T-helper 2 cell treated with Interferon-gamma antibody and Interleukin-4, amounts not matched to agents 5 μg/mL and 100 μg/mL, for 36 hours (primary cell): ENCODE results near the gene PSME4.

Source experiments
- DNase-seq: peaks from one replicate; pipeline ENCODE4 v3.0.0; 2021; ENCODE audit warnings: low spot score
- H3K27ac Mint-ChIP-seq: one replicate; pipeline ENCODE4 v1.8.0; 2021; ENCODE audit warnings: mild to moderate bottlenecking, mixed read lengths
- H3K27me3 Mint-ChIP-seq: one replicate; pipeline ENCODE4 v1.8.0; 2021; ENCODE audit warnings: low read depth, mixed read lengths
- H3K36me3 Mint-ChIP-seq: one replicate; pipeline ENCODE4 v1.8.0; 2021; ENCODE audit warnings: low read depth, mixed read lengths
- H3K4me1 Mint-ChIP-seq: one replicate; pipeline ENCODE4 v1.8.0; 2021; ENCODE audit warnings: low read depth, mixed read lengths
- H3K4me3 Mint-ChIP-seq: one replicate; pipeline ENCODE4 v1.8.0; 2022; ENCODE audit warnings: mild to moderate bottlenecking, moderate library complexity, mixed read lengths
- H3K9me3 Mint-ChIP-seq: one replicate; pipeline ENCODE4 v1.8.0; 2021; ENCODE audit warnings: mixed read lengths

PSME4 gene

GRCh38 chr2:53886406-53887280, 84.2 kb downstream of the PSME4 start:
- H3K27ac Mint-ChIP-seq: no peak overlapping the region
- no peaks in the 10 kb centered on the region for H3K9me3 Mint-ChIP-seq
- no peak overlapping the region for H3K4me3 Mint-ChIP-seq
- no peaks in the 10 kb centered on the region for H3K27me3 Mint-ChIP-seq
- no peak for DNase-seq
- H3K4me1 Mint-ChIP-seq: peaks cover 21% of the 10 kb centered on the region
- H3K36me3 Mint-ChIP-seq: peaks cover 71% of the 10 kb centered on the region

- Mint-ChIP-seq H3K27ac (no peak overlapping the region), H3K4me3 (no peak overlapping the region), H3K4me1 (peaks cover 21% of the 10 kb centered on the region), H3K36me3 (peaks cover 71% of the 10 kb centered on the region), H3K9me3 (no peaks in the 10 kb centered on the region), H3K27me3 (no peaks in the 10 kb centered on the region)
- DNase-seq: no peak
Observed at GRCh38 chr2:53884883-53885282, 85.9 kb downstream of the PSME4 start.

- Mint-ChIP-seq H3K36me3 (peaks cover 64% of the 10 kb centered on the region), H3K27ac (no peak overlapping the region), H3K4me1 (peaks cover 18% of the 10 kb centered on the region), H3K4me3 (no peak overlapping the region), H3K9me3 (no peaks in the 10 kb centered on the region), H3K27me3 (no peaks in the 10 kb centered on the region)
- no peak for DNase-seq
Observed at GRCh38 chr2:53881986-53882385, 88.8 kb downstream of the PSME4 start.

- H3K27me3 Mint-ChIP-seq: no peaks in the 10 kb centered on the region
- H3K4me1 Mint-ChIP-seq: peaks cover 12% of the 10 kb centered on the region
- H3K4me3 Mint-ChIP-seq: no peak overlapping the region
- H3K36me3 Mint-ChIP-seq: peaks cover 57% of the 10 kb centered on the region
- no peak for DNase-seq
- H3K27ac Mint-ChIP-seq: no peak overlapping the region
- H3K9me3 Mint-ChIP-seq: no peaks in the 10 kb centered on the region
Observed at GRCh38 chr2:53881360-53881759, 89.4 kb downstream of the PSME4 start.

- no peak overlapping the region for H3K27ac Mint-ChIP-seq
- no peak for DNase-seq
- H3K36me3 Mint-ChIP-seq: peaks cover 58% of the 10 kb centered on the region
Observed at GRCh38 chr2:53880756-53881155, 90.0 kb downstream of the PSME4 start.

GRCh38 chr2:53877556-53877955, 93.2 kb downstream of the PSME4 start:
- no peaks in the 10 kb centered on the region for H3K4me1 Mint-ChIP-seq

More at GRCh38 chr2:53880756-53881155, 90.0 kb downstream of the PSME4 start:
- Mint-ChIP-seq H3K4me1 (peaks cover 10% of the 10 kb centered on the region), H3K27me3 (no peaks in the 10 kb centered on the region), H3K9me3 (no peaks in the 10 kb centered on the region), H3K4me3 (no peak overlapping the region)

GRCh38 chr2:53877112-53877511, 93.7 kb downstream of the PSME4 start:
- Mint-ChIP-seq H3K27ac (no peak overlapping the region), H3K9me3 (no peaks in the 10 kb centered on the region), H3K36me3 (peaks cover 42% of the 10 kb centered on the region), H3K4me3 (no peak overlapping the region), H3K4me1 (no peaks in the 10 kb centered on the region), H3K27me3 (no peaks in the 10 kb centered on the region)
- DNase-seq: no peak

More at GRCh38 chr2:53877556-53877955, 93.2 kb downstream of the PSME4 start:
- no peak overlapping the region for H3K27ac Mint-ChIP-seq
- no peaks in the 10 kb centered on the region for H3K27me3 Mint-ChIP-seq
- H3K36me3 Mint-ChIP-seq: peaks cover 47% of the 10 kb centered on the region
- DNase-seq: no peak
- H3K4me3 Mint-ChIP-seq: no peak overlapping the region
- no peaks in the 10 kb centered on the region for H3K9me3 Mint-ChIP-seq

- H3K27me3 Mint-ChIP-seq: no peaks in the 10 kb centered on the region
- no peak overlapping the region for H3K4me3 Mint-ChIP-seq
- no peaks in the 10 kb centered on the region for H3K9me3 Mint-ChIP-seq
- DNase-seq: no peak
- no peaks in the 10 kb centered on the region for H3K4me1 Mint-ChIP-seq
- H3K36me3 Mint-ChIP-seq: peaks cover 32% of the 10 kb centered on the region
- no peak overlapping the region for H3K27ac Mint-ChIP-seq
Observed at GRCh38 chr2:53874401-53874950, 96.3 kb downstream of the PSME4 start.

- no peak overlapping the region for H3K27ac Mint-ChIP-seq
- no peaks in the 10 kb centered on the region for H3K27me3 Mint-ChIP-seq
- H3K4me3 Mint-ChIP-seq: no peak overlapping the region
- DNase-seq: no peak
- H3K9me3 Mint-ChIP-seq: no peaks in the 10 kb centered on the region
- no peaks in the 10 kb centered on the region for H3K4me1 Mint-ChIP-seq
- H3K36me3 Mint-ChIP-seq: peaks cover 37% of the 10 kb centered on the region
Observed at GRCh38 chr2:53867773-53868172, 103.0 kb downstream of the PSME4 start.

GRCh38 chr2:53867169-53867568, 103.6 kb downstream of the PSME4 start:
- Mint-ChIP-seq H3K36me3 (peaks cover 40% of the 10 kb centered on the region), H3K27ac (no peak overlapping the region), H3K4me1 (no peaks in the 10 kb centered on the region), H3K4me3 (no peak overlapping the region), H3K27me3 (no peaks in the 10 kb centered on the region), H3K9me3 (no peaks in the 10 kb centered on the region)
- no peak for DNase-seq

GRCh38 chr2:53865962-53866361, 104.8 kb downstream of the PSME4 start:
- H3K9me3 Mint-ChIP-seq: no peaks in the 10 kb centered on the region
- no peak overlapping the region for H3K4me3 Mint-ChIP-seq
- DNase-seq: no peak
- no peak overlapping the region for H3K27ac Mint-ChIP-seq
- H3K27me3 Mint-ChIP-seq: no peaks in the 10 kb centered on the region
- peaks cover 40% of the 10 kb centered on the region for H3K36me3 Mint-ChIP-seq
- H3K4me1 Mint-ChIP-seq: no peaks in the 10 kb centered on the region

GRCh38 chr2:53865264-53865663, 105.5 kb downstream of the PSME4 start:
- DNase-seq: no peak
- Mint-ChIP-seq H3K4me1 (no peaks in the 10 kb centered on the region), H3K4me3 (no peak overlapping the region), H3K9me3 (no peaks in the 10 kb centered on the region), H3K36me3 (peaks cover 40% of the 10 kb centered on the region), H3K27ac (no peak overlapping the region), H3K27me3 (no peaks in the 10 kb centered on the region)

GRCh38 chr2:53863538-53864227, 107.1 kb downstream of the PSME4 start:
- Mint-ChIP-seq H3K36me3 (peaks cover 36% of the 10 kb centered on the region), H3K27me3 (no peaks in the 10 kb centered on the region), H3K9me3 (no peaks in the 10 kb centered on the region), H3K4me1 (no peaks in the 10 kb centered on the region), H3K4me3 (no peak overlapping the region), H3K27ac (no peak overlapping the region)
- no peak for DNase-seq

GRCh38 chr2:53861824-53862223, 109.0 kb downstream of the PSME4 start:
- Mint-ChIP-seq H3K27me3 (no peaks in the 10 kb centered on the region), H3K4me1 (no peaks in the 10 kb centered on the region), H3K27ac (no peak overlapping the region), H3K4me3 (no peak overlapping the region), H3K36me3 (peaks cover 29% of the 10 kb centered on the region), H3K9me3 (no peaks in the 10 kb centered on the region)
- no peak for DNase-seq
